Activated naive CD4-positive, alpha-beta T cell treated with anti-CD3 and anti-CD28 coated beads for 36 hours (primary cell): ENCODE measurements around the gene ZMAT1. TPM values are rescaled to one million over a fixed set of nuclear protein-coding genes. Genes with fewer than 3 reads are reported as not detected.
"Not testable (repeated sequence)": the region's sequence is repeated elsewhere in the genome, so short reads cannot be mapped to it uniquely, and the experiment has no call there.

Experiments
- CTCF ChIA-PET: fragments of 350-600 bp; sonication (Branson Sonifier 250); formaldehyde crosslinking; loops from one replicate; lab custom pipeline; 2021; ENCODE audit warnings: antibody characterized with exemption; lab: Charles Lee
- DNase-seq: peaks from one replicate; pipeline ENCODE4 v3.0.0-alpha.2; 2020
- H3K27ac Mint-ChIP-seq: one replicate; pipeline ENCODE4 v1.8.0; 2021; ENCODE audit warnings: mild to moderate bottlenecking, mixed read lengths
- H3K27me3 Mint-ChIP-seq: one replicate; pipeline ENCODE4 v1.8.0; 2021; ENCODE audit warnings: low read depth, mixed read lengths
- H3K36me3 Mint-ChIP-seq: one replicate; pipeline ENCODE4 v1.8.0; 2021; ENCODE audit warnings: low read depth, mixed read lengths
- H3K4me1 Mint-ChIP-seq: one replicate; pipeline ENCODE4 v1.8.0; 2021; ENCODE audit warnings: low read depth, mixed read lengths
- H3K4me3 Mint-ChIP-seq: one replicate; pipeline ENCODE4 v1.8.0; 2021; ENCODE audit warnings: mild to moderate bottlenecking, moderate library complexity, mixed read lengths
- H3K9me3 Mint-ChIP-seq: one replicate; pipeline ENCODE4 v1.8.0; 2021; ENCODE audit warnings: mixed read lengths
- intact Hi-C: fragments of 100-400 bp; cut with micrococcal nuclease; formaldehyde crosslinking; loops from one replicate; pipeline ENCODE4 v1.15.1; 2023
- total RNA-seq, 2 experiments: library from RNA; stranded (reverse); gene quantifications; one replicate each; pipeline ENCODE4 v1.2.3, GENCODE V29; 2021

ZMAT1 gene
- 1 to 10 TPM; 2.7 to 2.8 TPM for total RNA-seq

DNA sequence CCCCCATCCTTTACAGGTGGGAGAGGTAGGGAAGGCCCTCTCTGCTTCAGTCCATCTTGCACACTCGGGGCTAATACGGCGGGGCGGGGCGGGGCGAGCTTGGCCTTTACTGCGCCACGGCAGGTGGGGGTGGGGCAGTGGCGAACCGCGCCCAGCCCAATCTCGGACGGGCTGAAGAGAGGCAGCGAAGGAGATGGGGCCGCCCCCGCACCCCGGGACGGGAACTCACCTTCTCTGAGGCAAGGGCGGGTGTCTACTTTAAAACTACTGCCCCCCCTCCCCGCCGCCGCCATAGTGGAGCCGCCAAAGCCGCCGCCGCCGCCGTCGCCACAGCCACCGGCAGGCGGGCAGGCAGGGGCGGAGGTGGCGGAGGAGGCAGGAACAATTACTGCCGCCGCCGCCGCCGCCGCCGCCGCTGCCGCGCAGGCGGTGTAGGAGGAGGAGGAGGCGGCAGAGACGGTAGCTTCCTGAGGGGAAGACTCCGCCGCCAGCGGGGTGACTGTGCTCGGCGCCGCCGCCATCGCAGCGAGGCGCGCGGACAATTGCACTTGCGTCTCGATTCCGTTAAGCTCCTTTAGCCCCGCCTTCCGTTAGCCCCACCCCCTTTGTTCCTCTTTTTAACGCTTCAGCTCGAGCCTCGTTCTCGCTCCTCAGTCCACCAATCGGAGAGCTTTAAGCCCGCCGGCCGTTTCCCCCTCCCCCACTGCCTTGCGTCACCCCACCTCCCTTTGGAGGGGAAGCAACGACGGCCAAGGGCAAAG lies at the start of gene ZMAT1:
TSS of gene ZMAT1 (minus strand) at position 540 of the 761 bp plus-strand sequence. CDS start at position 521, 19 bp downstream.
- H3K4me3 Mint-ChIP-seq: peak within 1 kb of the TSS; percentile 92

DNA sequence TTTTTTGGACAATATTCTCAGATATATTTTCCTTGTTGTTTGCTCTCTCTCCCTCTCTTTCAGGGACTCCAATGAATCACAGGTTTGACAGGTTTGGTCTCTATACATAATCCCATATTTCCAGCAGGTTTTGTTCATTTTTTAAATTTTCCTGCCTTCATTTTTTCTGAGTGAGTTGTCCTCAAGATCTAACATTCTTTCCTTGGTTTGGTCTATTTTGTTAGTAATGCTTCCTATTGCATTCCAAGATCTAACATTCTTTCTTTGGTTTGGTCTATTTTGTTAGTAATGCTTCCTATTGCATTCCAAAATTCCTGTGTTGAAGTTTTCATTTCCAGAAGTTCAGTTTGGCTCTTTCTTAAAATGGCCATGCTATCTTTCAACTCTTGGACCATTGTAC lies 45.3 kb upstream of the ZMAT1 start:
- Mint-ChIP-seq H3K36me3 (no peaks in the 10 kb centered on the region), H3K27ac (no peak overlapping the region), H3K27me3 (no peaks in the 10 kb centered on the region), H3K4me3 (no peak overlapping the region), H3K4me1 (no peaks in the 10 kb centered on the region), H3K9me3 (peaks cover 2% of the 10 kb centered on the region)
- CTCF ChIA-PET: no interaction called here
- intact Hi-C loops: no loop called here
- DNase-seq: no peak

More for the DNA sequence above, at the start of gene ZMAT1:
- intact Hi-C loops: loop anchor here (1.0 to 5.0 kb wide), 6 partner anchors 133 to 721 kb away; partner anchors contain the start of genes ARMCX4, ARMCX5, GPRASP1 and HNRNPH2
- H3K9me3 Mint-ChIP-seq: peaks cover 3% of the 10 kb centered on the region
- CTCF ChIA-PET: interaction anchor here (0.7 kb wide), 1 partner anchor 173 kb away, joined by 3 read pairs; no protein-coding TSS in a partner anchor
- peaks cover 2% of the 10 kb centered on the region for H3K36me3 Mint-ChIP-seq
- H3K4me1 Mint-ChIP-seq: peaks cover 11% of the 10 kb centered on the region
- peak; percentile 96 for DNase-seq
- no peaks in the 10 kb centered on the region for H3K27me3 Mint-ChIP-seq
- H3K27ac Mint-ChIP-seq: peak within 1 kb of the TSS; percentile 91

DNA sequence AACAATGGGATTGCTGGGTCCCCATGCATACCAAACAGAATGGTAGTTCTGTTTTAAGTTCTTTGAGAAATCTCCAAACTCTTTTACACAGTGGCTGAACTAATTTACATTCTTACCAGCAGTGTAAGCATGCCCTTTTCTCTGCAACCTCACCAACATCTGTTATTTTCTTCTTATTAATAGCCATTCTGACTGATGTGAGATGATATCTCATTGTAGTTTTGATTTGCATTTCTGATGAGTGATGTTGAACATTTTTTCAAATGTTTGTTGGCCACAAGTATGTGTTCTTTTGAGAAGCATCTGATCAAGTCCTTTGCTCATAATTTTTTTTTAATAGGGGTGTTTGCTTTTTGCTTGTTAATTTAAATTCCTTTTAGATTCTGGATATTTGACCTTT lies 41.2 kb upstream of the ZMAT1 start:
- Mint-ChIP-seq H3K4me3 (no peak overlapping the region), H3K4me1 (no peaks in the 10 kb centered on the region)
- CTCF ChIA-PET: no interaction called here

DNA sequence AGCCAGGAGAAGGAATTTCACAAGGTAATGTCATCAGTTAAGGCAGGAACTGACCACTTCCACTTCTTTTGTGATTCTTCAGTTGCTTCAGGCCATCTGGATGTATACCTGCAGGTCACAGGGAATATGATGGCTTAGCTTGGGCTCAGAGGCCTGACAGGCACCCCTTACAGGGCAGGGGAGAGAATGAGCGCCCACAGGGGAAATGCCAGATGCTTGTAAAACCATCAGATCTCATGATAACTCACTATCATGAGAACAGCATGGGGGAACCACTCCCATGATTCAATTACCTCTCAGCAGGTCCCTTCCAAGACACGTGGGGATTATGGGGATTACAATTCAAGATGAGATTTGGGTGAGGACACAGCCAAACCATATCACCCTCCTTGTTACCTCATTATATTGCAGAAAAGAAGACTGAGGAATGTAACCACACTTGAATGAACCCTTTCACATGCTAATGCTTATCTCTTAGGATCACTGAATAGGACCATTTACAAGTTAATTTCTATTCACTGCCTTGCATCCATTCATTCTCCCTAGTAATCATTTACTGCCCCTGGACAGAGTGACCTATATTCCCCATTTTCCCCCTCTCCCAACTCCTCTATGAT lies 33.2 kb upstream of the ZMAT1 start:
- H3K4me3 Mint-ChIP-seq, H3K27ac Mint-ChIP-seq, H3K36me3 Mint-ChIP-seq, H3K27me3 Mint-ChIP-seq, H3K4me1 Mint-ChIP-seq, CTCF ChIA-PET, H3K9me3 Mint-ChIP-seq, intact Hi-C loops, DNase-seq: not testable (repeated sequence)

More for the DNA sequence above, 41.2 kb upstream of the ZMAT1 start:
- Mint-ChIP-seq H3K36me3 (no peaks in the 10 kb centered on the region), H3K27me3 (no peaks in the 10 kb centered on the region), H3K27ac (no peak overlapping the region), H3K9me3 (peaks cover 2% of the 10 kb centered on the region)
- no peak for DNase-seq
- intact Hi-C loops: no loop called here

DNA sequence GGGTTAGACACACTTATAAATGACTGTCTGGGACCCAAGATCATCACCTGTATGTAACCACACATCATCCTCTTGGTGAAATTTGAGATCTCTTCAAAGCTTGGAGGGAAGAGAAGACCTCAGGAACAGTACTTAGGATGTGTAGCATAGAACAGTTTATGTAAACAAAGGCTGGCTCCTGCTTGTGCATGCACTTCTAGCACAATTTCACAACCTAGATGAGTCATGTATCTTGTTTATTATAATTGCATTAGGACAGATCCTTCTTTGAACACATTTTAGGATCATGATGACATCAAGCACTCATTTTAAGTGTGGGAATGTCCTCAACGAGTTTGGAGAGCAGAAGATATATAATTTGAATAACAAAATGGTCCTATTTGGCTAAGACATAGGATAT lies 26.3 kb upstream of the ZMAT1 start:
- H3K4me3 Mint-ChIP-seq: no peak overlapping the region
- no peak for DNase-seq
- peaks cover 2% of the 10 kb centered on the region for H3K9me3 Mint-ChIP-seq
- intact Hi-C loops: no loop called here
- no peaks in the 10 kb centered on the region for H3K4me1 Mint-ChIP-seq
- no peak overlapping the region for H3K27ac Mint-ChIP-seq
- no peaks in the 10 kb centered on the region for H3K27me3 Mint-ChIP-seq
- CTCF ChIA-PET: no interaction called here
- H3K36me3 Mint-ChIP-seq: no peaks in the 10 kb centered on the region

DNA sequence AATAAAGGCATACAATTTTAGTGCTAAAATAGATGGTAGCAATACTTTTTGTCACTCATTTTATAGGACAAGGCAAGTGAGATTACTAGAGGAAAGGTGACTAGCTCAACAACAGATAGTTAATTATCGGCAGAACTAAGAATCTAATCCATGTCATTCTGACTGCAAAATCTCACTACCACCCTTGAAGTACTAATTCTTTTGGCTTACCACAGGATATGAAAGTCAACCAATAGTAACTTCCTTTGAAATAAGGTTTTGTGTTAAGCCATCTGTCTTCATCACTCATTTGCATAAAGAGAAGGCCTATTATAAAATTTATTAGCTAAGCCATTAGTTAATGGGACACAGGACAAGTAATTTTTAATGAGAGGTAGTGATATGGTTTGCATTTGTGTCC lies 25.3 kb upstream of the ZMAT1 start:
- no peak for DNase-seq
- Mint-ChIP-seq H3K9me3 (peaks cover 4% of the 10 kb centered on the region), H3K36me3 (no peaks in the 10 kb centered on the region), H3K4me1 (no peaks in the 10 kb centered on the region), H3K27me3 (no peaks in the 10 kb centered on the region), H3K4me3 (no peak overlapping the region), H3K27ac (no peak overlapping the region)
- intact Hi-C loops: no loop called here
- CTCF ChIA-PET: no interaction called here

DNA sequence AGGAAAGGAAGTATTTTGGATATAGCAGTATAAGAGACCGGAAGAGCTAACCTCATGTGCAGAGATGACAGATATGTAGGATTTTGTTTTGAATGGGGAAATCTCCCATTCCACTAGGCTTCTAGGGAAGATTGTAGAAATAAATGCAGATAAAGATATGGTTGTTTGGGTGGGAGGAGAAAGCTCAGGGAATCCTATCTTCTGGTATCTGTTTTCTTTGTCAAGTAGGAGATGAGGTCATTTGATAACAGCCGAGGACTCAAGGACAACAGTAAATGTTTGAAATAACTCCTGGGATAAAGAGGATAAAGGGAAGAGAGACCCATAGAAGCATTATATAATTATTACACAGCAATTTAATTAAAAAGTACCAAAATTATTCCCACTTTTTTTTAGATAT lies 24.7 kb upstream of the ZMAT1 start:
- H3K4me3 Mint-ChIP-seq: no peak overlapping the region
- no peak for DNase-seq
- no peaks in the 10 kb centered on the region for H3K4me1 Mint-ChIP-seq
- no peaks in the 10 kb centered on the region for H3K27me3 Mint-ChIP-seq
- CTCF ChIA-PET: no interaction called here
- no peaks in the 10 kb centered on the region for H3K36me3 Mint-ChIP-seq
- no peak overlapping the region for H3K27ac Mint-ChIP-seq
- intact Hi-C loops: no loop called here
- H3K9me3 Mint-ChIP-seq: peaks cover 4% of the 10 kb centered on the region

DNA sequence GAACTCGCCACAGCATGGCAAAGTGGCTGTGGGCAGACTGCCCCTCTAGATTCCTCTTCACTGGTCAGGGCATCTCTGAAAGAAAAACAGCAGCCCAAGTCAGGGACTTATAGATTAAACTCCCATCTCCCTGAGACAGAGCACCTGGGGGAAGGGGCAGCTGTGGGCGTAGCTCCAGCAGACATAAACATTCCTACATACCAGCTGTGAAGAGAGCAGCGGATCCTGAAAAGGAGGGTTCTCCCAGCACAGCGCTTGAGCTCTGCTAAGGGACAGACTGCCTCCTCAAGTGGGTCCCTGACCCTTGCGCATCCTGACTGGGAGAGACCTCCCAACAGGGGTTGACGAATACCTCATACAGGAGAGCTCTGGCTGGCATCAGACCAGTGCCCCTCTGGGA lies 18.8 kb upstream of the ZMAT1 start:
- CTCF ChIA-PET: no interaction called here

DNA sequence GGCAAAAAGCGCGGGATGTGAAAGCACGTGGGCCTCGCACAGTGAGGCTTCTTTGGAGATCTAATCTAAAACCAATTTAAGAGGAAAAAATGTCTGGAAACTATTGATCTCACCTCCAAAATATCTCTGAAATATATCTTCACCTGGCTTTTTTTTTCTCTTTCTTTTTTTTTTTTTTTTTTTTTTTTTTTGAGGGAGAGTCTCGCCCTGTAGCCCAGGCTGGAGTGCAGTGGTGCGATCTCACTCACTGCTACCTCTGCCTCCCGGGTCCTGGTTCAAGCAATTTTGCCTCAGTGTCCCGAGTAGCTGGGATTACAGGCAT lies 383 bp upstream of the ZMAT1 start:
- peak overlapping the region; percentile 88 for H3K27ac Mint-ChIP-seq
- H3K9me3 Mint-ChIP-seq: peaks cover 3% of the 10 kb centered on the region
- peak overlapping the region; percentile 92 for H3K4me3 Mint-ChIP-seq
- no peak for DNase-seq
- H3K36me3 Mint-ChIP-seq: peaks cover 2% of the 10 kb centered on the region
- intact Hi-C loops: loop anchor here (1.0 to 5.0 kb wide), 5 partner anchors 310 to 720 kb away; partner anchors contain the start of genes ARMCX4, ARMCX5, GPRASP1 and HNRNPH2
- H3K27me3 Mint-ChIP-seq: no peaks in the 10 kb centered on the region
- CTCF ChIA-PET: interaction anchor here (0.7 kb wide), 1 partner anchor 173 kb away, joined by 3 read pairs; no protein-coding TSS in a partner anchor
- H3K4me1 Mint-ChIP-seq: peaks cover 11% of the 10 kb centered on the region

More for the DNA sequence above, 18.8 kb upstream of the ZMAT1 start:
- peaks cover 4% of the 10 kb centered on the region for H3K9me3 Mint-ChIP-seq
- H3K4me3 Mint-ChIP-seq: no peak overlapping the region
- intact Hi-C loops: no loop called here
- no peak overlapping the region for H3K27ac Mint-ChIP-seq
- no peaks in the 10 kb centered on the region for H3K27me3 Mint-ChIP-seq
- no peaks in the 10 kb centered on the region for H3K36me3 Mint-ChIP-seq
- no peaks in the 10 kb centered on the region for H3K4me1 Mint-ChIP-seq
- DNase-seq: no peak

DNA sequence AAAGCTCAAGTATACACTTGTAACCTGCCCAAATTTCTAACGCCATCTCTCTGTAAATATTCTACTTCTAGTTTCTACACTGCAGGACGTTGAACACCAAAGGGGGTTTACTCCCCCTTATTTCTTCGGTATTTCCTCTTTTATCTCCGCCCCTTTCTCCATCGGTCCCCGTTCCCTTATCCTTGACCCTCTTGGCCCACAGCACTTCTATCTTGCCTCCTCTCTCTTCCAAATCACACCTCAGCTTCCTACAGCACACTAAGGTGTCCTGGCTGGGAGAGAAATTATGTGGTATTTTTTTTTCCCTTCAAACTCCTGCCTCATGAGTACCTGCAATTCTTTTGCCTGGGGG lies 715 bp downstream of the ZMAT1 start:
- Mint-ChIP-seq H3K4me1 (peaks cover 11% of the 10 kb centered on the region), H3K27me3 (no peaks in the 10 kb centered on the region), H3K4me3 (peak overlapping the region; percentile 92), H3K9me3 (peaks cover 3% of the 10 kb centered on the region), H3K36me3 (peaks cover 2% of the 10 kb centered on the region), H3K27ac (peak overlapping the region; percentile 91)
- intact Hi-C loops: loop anchor here (2.0 to 5.0 kb wide), 3 partner anchors 132 to 721 kb away; partner anchors contain the start of genes ARMCX4 and GPRASP1
- no peak for DNase-seq
- CTCF ChIA-PET: no interaction called here

DNA sequence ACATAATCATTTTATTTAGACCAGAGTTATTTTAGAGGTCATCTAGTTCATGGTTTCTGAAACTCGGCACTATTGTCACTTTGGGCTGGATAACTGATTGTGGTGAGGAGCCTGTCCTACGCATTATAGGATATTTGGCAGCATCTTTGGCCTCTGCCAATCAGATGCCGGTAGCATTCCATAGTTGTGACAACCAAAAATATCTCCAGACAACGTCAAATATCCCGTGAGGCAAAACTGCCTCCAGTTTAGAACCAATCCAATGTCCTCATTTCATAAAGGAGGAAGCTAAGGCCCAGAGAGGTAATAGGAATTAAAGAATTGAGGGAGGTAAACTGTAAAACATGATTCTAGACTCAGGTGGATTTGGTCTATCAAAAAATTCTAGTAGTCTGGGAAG lies 6.1 kb downstream of the ZMAT1 start:
- DNase-seq: no peak
- Mint-ChIP-seq H3K27ac (no peak overlapping the region), H3K4me3 (no peak overlapping the region), H3K27me3 (no peaks in the 10 kb centered on the region), H3K4me1 (peaks cover 4% of the 10 kb centered on the region), H3K36me3 (no peaks in the 10 kb centered on the region), H3K9me3 (no peaks in the 10 kb centered on the region)
- CTCF ChIA-PET: interaction anchor here (0.6 kb wide), 1 partner anchor 521 kb away, joined by 4 read pairs; no protein-coding TSS in a partner anchor
- intact Hi-C loops: no loop called here

DNA sequence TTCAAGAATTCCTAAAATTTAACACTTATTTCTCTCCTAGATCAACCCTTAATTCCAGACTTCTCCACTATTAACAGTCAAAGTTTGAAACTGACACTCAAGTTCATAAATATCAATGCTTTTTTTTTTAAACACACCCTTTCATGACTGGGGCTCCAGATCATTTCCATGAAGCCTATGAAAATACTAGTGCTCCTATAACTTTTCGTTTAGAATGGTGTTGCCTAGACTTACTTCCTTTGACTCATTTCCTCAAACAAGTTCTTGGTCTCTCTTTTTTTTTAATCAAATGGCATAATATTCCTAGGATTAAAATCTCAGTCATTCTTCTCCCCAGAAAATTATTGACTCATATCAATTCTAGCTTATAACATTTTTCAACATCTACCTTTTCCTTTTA lies 13.1 kb downstream of the ZMAT1 start:
- intact Hi-C loops: no loop called here
- peaks cover 3% of the 10 kb centered on the region for H3K9me3 Mint-ChIP-seq

More for the DNA sequence above, 13.1 kb downstream of the ZMAT1 start:
- Mint-ChIP-seq H3K27ac (no peak overlapping the region), H3K4me3 (no peak overlapping the region), H3K36me3 (peaks cover 4% of the 10 kb centered on the region), H3K27me3 (no peaks in the 10 kb centered on the region), H3K4me1 (no peaks in the 10 kb centered on the region)
- CTCF ChIA-PET: no interaction called here
- no peak for DNase-seq
